Natural killer cell (primary cell): ENCODE data around the gene SEMA4G. TPM values are rescaled to one million over a fixed set of nuclear protein-coding genes. Genes with fewer than 3 reads are reported as not detected.

ENCODE experiments used
- ATAC-seq, 3 donors: fragments of 150-1000 bp in 2 of 3; fragments of 200-7000 bp in 1 of 3; cut with Tn5 transposase; 1 replicate in 1 of 3; 2 replicates in 2 of 3; pipeline ENCODE4 v1.10.0; 2021; ENCODE audit warnings: mild to moderate bottlenecking in 2 of 3, moderate library complexity in 2 of 3
- DNase-seq, 2 donors: peaks; one replicate each; pipeline versions ENCODE4 v3.0.0 to v3.0.0-alpha.2; 2013 to 2021; ENCODE audit warnings: mixed read lengths in 1 of 2
- H3K27ac ChIP-seq: one replicate; pipeline ENCODE4 v1.5.1; 2013; ENCODE audit warnings: mild to moderate bottlenecking, low read length
- H3K27me3 ChIP-seq: one replicate; pipeline ENCODE4 v1.6.1; 2013; ENCODE audit warnings: low read length; ENCODE audit not compliant: control insufficient read depth, insufficient read depth
- H3K36me3 ChIP-seq: one replicate; pipeline ENCODE4 v1.6.1; 2013; ENCODE audit warnings: low read length; ENCODE audit not compliant: control insufficient read depth, insufficient read depth
- H3K4me1 ChIP-seq: one replicate; pipeline ENCODE4 v1.6.1; 2013; ENCODE audit warnings: low read length; ENCODE audit not compliant: control insufficient read depth, insufficient read depth
- H3K4me3 ChIP-seq: one replicate; pipeline ENCODE4 v1.5.1; 2013; ENCODE audit warnings: low read length
- H3K9me3 ChIP-seq: one replicate; pipeline ENCODE4 v1.6.1; 2013; ENCODE audit warnings: low read length; ENCODE audit not compliant: control insufficient read depth, insufficient read depth
- H3K27ac Mint-ChIP-seq, 2 donors: one replicate each; pipeline ENCODE4 v1.8.0; 2022; ENCODE audit warnings: mild to moderate bottlenecking in 2 of 2, mixed read lengths in 2 of 2, moderate library complexity in 1 of 2
- H3K27me3 Mint-ChIP-seq, 2 donors: one replicate each; pipeline ENCODE4 v1.8.0; 2022; ENCODE audit warnings: low read depth in 2 of 2, mixed read lengths in 2 of 2
- H3K36me3 Mint-ChIP-seq: one replicate; pipeline ENCODE4 v1.8.0; 2022; ENCODE audit warnings: mixed read lengths
- H3K4me1 Mint-ChIP-seq, 2 donors: one replicate each; pipeline ENCODE4 v1.8.0; 2022; ENCODE audit warnings: mixed read lengths in 2 of 2
- H3K4me3 Mint-ChIP-seq: one replicate; pipeline ENCODE4 v1.8.0; 2022; ENCODE audit warnings: mild to moderate bottlenecking, moderate library complexity, mixed read lengths
- H3K9me3 Mint-ChIP-seq, 2 donors: one replicate each; pipeline ENCODE4 v1.8.0; 2022; ENCODE audit warnings: mixed read lengths in 2 of 2
- WGBS: methylation state at CpG from one replicate; pipeline ENCODE4 v1.1.7; 2013; ENCODE audit warnings: missing lambda C conversion rate; ENCODE audit not compliant: insufficient coverage; 5-methylcytosine and 5-hydroxymethylcytosine counted together
- intact Hi-C: fragments of 100-400 bp; cut with micrococcal nuclease; formaldehyde crosslinking; loops from one replicate; pipeline ENCODE4 v1.14.2; 2022
- total RNA-seq, 4 donors: library from RNA; stranded (reverse); fragments of 120-200 nt in 1 of 4; gene quantifications; one replicate each; pipeline versions ENCODE4 v1.2.3 to v1.2.4, GENCODE V29; 2013 to 2022
- TF ChIP-seq, protein P1 (sequence below): fragments of 200-600 bp; IDR thresholded peaks from one replicate; pipeline ENCODE4 v1.8.0; 2022; ENCODE audit warnings: antibody characterized with exemption

SEMA4G gene
- total RNA-seq, 3 donors from 2014 or later (not counting 1 experiment from before 2014, with no cell fraction given), result 0.53 to 1.7 TPM; not detected in 1

GRCh38 chr10:101011517-101012423, 42.5 kb downstream of the SEMA4G start:
- WGBS, result 83% methylated on average over 22 of the region's 22 CpGs
- H3K27ac Mint-ChIP-seq, result no peak overlapping the region
- intact Hi-C loops, result loop anchor here (5.0 kb wide), 1 partner anchor 339 kb away; no protein-coding TSS in a partner anchor
- Histone ChIP-seq H3K4me3 (no peak overlapping the region), H3K9me3 (no peaks in the 10 kb centered on the region), H3K4me1 (peaks cover 8% of the 10 kb centered on the region), H3K27ac (no peak overlapping the region), H3K36me3 (peaks cover 2% of the 10 kb centered on the region), H3K27me3 (peaks cover 4% of the 10 kb centered on the region)
- no peak for ATAC-seq
- H3K4me1 Mint-ChIP-seq, result peaks cover 10 to 16% of the 10 kb centered on the region in 2 donors
- no peaks in the 10 kb centered on the region for H3K36me3 Mint-ChIP-seq
- no peak overlapping the region for H3K4me3 Mint-ChIP-seq
- no peaks in the 10 kb centered on the region for H3K9me3 Mint-ChIP-seq
- peaks cover 18 to 25% of the 10 kb centered on the region in 2 donors for H3K27me3 Mint-ChIP-seq
- DNase-seq, result no peak
- TF ChIP-seq, protein P1, sequence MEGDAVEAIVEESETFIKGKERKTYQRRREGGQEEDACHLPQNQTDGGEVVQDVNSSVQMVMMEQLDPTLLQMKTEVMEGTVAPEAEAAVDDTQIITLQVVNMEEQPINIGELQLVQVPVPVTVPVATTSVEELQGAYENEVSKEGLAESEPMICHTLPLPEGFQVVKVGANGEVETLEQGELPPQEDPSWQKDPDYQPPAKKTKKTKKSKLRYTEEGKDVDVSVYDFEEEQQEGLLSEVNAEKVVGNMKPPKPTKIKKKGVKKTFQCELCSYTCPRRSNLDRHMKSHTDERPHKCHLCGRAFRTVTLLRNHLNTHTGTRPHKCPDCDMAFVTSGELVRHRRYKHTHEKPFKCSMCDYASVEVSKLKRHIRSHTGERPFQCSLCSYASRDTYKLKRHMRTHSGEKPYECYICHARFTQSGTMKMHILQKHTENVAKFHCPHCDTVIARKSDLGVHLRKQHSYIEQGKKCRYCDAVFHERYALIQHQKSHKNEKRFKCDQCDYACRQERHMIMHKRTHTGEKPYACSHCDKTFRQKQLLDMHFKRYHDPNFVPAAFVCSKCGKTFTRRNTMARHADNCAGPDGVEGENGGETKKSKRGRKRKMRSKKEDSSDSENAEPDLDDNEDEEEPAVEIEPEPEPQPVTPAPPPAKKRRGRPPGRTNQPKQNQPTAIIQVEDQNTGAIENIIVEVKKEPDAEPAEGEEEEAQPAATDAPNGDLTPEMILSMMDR, result no peak

DNA sequence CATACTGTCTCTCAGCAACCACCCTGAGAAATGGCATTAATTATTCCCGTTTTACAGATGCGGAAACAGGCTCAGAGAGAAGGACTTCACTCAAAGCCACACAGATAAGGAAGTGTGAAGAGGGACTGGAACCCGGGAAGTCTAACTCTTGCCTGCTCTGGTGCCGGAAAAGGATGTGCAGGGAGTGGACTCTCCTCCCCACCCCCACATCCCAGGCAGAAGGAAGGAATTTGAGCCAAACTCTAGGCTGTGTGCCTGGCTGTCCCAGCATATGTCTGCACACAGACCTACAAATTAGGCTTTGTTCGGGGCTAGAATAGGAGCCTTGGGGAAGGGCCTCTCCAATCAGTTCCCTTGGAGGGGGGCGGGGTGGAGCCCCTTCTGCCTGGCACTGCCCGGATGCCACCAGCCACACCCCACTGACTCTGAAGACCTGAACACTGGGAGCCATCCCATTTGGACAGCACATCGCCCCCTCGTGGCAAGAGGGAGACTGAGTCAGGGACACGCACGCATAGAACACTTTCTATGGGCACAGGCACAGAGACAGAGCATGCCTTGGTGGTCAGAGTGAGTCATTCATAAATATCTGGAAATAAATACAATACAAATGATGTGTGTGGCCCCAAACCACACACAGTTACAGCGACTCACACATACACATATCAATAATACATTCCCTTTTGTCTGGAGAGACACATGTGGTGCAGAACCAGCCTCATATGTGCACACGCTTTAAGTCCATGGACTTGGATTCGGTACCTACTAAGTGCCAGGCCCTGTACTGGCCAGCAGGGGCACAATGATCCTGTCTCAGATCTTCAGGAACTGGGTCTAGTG, 43.4 kb downstream of the SEMA4G start:
- H3K9me3 Mint-ChIP-seq, result no peaks in the 10 kb centered on the region
- no peak overlapping the region for H3K27ac ChIP-seq
- WGBS, result 31% methylated on average over 13 of the region's 14 CpGs
- no peak overlapping the region for H3K4me3 Mint-ChIP-seq
- intact Hi-C loops, result loop anchor here (1.0 to 5.0 kb wide), 2 partner anchors 43 to 340 kb away; partner anchors contain the start of gene SEMA4G
- H3K4me1 Mint-ChIP-seq, result peaks cover 10 to 16% of the 10 kb centered on the region in 2 donors
- H3K27me3 Mint-ChIP-seq, result peaks cover 28 to 34% of the 10 kb centered on the region in 2 donors
- DNase-seq (peak; percentile 53 to 87), ATAC-seq (peak; percentile 82 to 84 (median 83))
- H3K4me3 ChIP-seq, result no peak overlapping the region
- peak overlapping the region in 1 of 2 donors; percentile 9 for H3K27ac Mint-ChIP-seq
- TF ChIP-seq, protein P1, result peak; percentile 67
- no peaks in the 10 kb centered on the region for H3K36me3 ChIP-seq
- no peaks in the 10 kb centered on the region for H3K36me3 Mint-ChIP-seq
- peaks cover 8% of the 10 kb centered on the region for H3K4me1 ChIP-seq
- peaks cover 8% of the 10 kb centered on the region for H3K27me3 ChIP-seq
- no peaks in the 10 kb centered on the region for H3K9me3 ChIP-seq

GRCh38 chr10:101013365-101013825, 44.1 kb downstream of the SEMA4G start:
- Histone ChIP-seq H3K4me3 (no peak overlapping the region), H3K27me3 (peaks cover 13% of the 10 kb centered on the region), H3K4me1 (peaks cover 10% of the 10 kb centered on the region), H3K27ac (no peak overlapping the region), H3K36me3 (no peaks in the 10 kb centered on the region), H3K9me3 (no peaks in the 10 kb centered on the region)
- Mint-ChIP-seq H3K4me1 (peaks cover 10 to 19% of the 10 kb centered on the region in 2 donors), H3K27ac (peak overlapping the region in 1 of 2 donors; percentile 9), H3K27me3 (peaks cover 30 to 39% of the 10 kb centered on the region in 2 donors), H3K36me3 (no peaks in the 10 kb centered on the region), H3K9me3 (no peaks in the 10 kb centered on the region), H3K4me3 (no peak overlapping the region)
- TF ChIP-seq, protein P1, result no peak
- ATAC-seq (no peak), DNase-seq (no peak)
- intact Hi-C loops, result loop anchor here (1.0 to 5.0 kb wide), 2 partner anchors 44 to 341 kb away; partner anchors contain the start of gene SEMA4G
- WGBS, result 69% methylated on average over 9 of the region's 9 CpGs
